Brain microvascular endothelial cell (primary cell): ENCODE results near the gene SATB1.

Experiments used
- DNase-seq: peaks from one replicate; pipeline ENCODE4 v3.0.0-alpha.2; 2020
- H3K27ac ChIP-seq: fragments of 250-450 bp; sonication (Bioruptor Pico); 2 replicates; pipeline ENCODE4 v1.5.1; 2020; ENCODE audit warnings: mild to moderate bottlenecking, moderate library complexity
- H3K27me3 ChIP-seq: fragments of 250-450 bp; sonication (Bioruptor Pico); replicated peaks from 2 replicates; pipeline ENCODE4 v1.5.1; 2020; ENCODE audit warnings: mild to moderate bottlenecking
- H3K36me3 ChIP-seq: fragments of 250-450 bp; sonication (Bioruptor Pico); replicated peaks from 2 replicates; pipeline ENCODE4 v1.5.1; 2020; ENCODE audit warnings: mild to moderate bottlenecking
- H3K4me3 ChIP-seq: 2 replicates; pipeline ENCODE4 v1.5.1; 2011; ENCODE audit warnings: low read depth, mild to moderate bottlenecking, control low read depth, low read length, moderate library complexity
- CTCF ChIP-seq: IDR thresholded peaks from 2 replicates; pipeline ENCODE4 v1.5.1; 2011; ENCODE audit warnings: low read depth, mild to moderate bottlenecking, moderate library complexity, low read length, control low read depth, inconsistent platforms; ENCODE audit errors: missing control alignments
- in situ Hi-C: cut with HindIII; loops from 2 replicates; pipeline ENCODE4 v1.10.0; 2017; ENCODE audit warnings: low sequenced_read_pairs, low pct_ligation_motif_present

The SATB1 gene

GRCh38 chr3:18351069-18351628 is 74.0 kb downstream of the SATB1 start:
- DNase-seq, result no peak
- no peaks in the 10 kb centered on the region for H3K36me3 ChIP-seq
- TF ChIP-seq CTCF, result no peak
- no peak overlapping the region for H3K27ac ChIP-seq
- H3K4me3 ChIP-seq, result no peak overlapping the region
- H3K27me3 ChIP-seq, result no peaks in the 10 kb centered on the region
- in situ Hi-C loops, result no loop called here

GRCh38 chr3:18349197-18349798 is 75.8 kb downstream of the SATB1 start:
- no peaks in the 10 kb centered on the region for H3K27me3 ChIP-seq
- no peak overlapping the region for H3K27ac ChIP-seq
- no peak for DNase-seq
- H3K36me3 ChIP-seq, result no peaks in the 10 kb centered on the region
- TF ChIP-seq CTCF, result no peak
- no peak overlapping the region for H3K4me3 ChIP-seq
- in situ Hi-C loops, result no loop called here

- H3K36me3 ChIP-seq, result no peaks in the 10 kb centered on the region
- H3K4me3 ChIP-seq, result no peak overlapping the region
- DNase-seq, result no peak
- no peak for TF ChIP-seq CTCF
- no peak overlapping the region for H3K27ac ChIP-seq
- in situ Hi-C loops, result no loop called here
- H3K27me3 ChIP-seq, result no peaks in the 10 kb centered on the region
Measured at GRCh38 chr3:18346097-18346496, 79.0 kb downstream of the SATB1 start.

- in situ Hi-C loops, result no loop called here
- no peak for TF ChIP-seq CTCF
- Histone ChIP-seq H3K27ac (no peak overlapping the region), H3K4me3 (no peak overlapping the region), H3K27me3 (no peaks in the 10 kb centered on the region), H3K36me3 (no peaks in the 10 kb centered on the region)
- DNase-seq, result no peak
Measured at GRCh38 chr3:18345015-18345367, 80.1 kb downstream of the SATB1 start.

- TF ChIP-seq CTCF, result no peak
- Histone ChIP-seq H3K4me3 (no peak overlapping the region), H3K27ac (no peak overlapping the region), H3K36me3 (no peaks in the 10 kb centered on the region), H3K27me3 (no peaks in the 10 kb centered on the region)
- in situ Hi-C loops, result no loop called here
- DNase-seq, result no peak
Measured at GRCh38 chr3:18344306-18345014, 80.7 kb downstream of the SATB1 start.

- Histone ChIP-seq H3K4me3 (no peak overlapping the region), H3K27me3 (no peaks in the 10 kb centered on the region), H3K27ac (no peak overlapping the region), H3K36me3 (no peaks in the 10 kb centered on the region)
- DNase-seq, result no peak
- in situ Hi-C loops, result no loop called here
- no peak for TF ChIP-seq CTCF
Measured at GRCh38 chr3:18343809-18344208, 81.3 kb downstream of the SATB1 start.
